Smooth muscle cell (in vitro differentiated cells): ENCODE measurements around the gene GRAMD1A. TPM values are rescaled to one million over a fixed set of nuclear protein-coding genes. Genes with fewer than 3 reads are reported as not detected.
"Not testable (repeated sequence)": the region's sequence is repeated elsewhere in the genome, so short reads cannot be mapped to it uniquely, and the experiment has no call there.

Experiments
- DNase-seq: peaks from one replicate; lab custom pipeline; 2025; ENCODE audit not compliant: unreplicated experiment; lab: John Stamatoyannopoulos, UW
- H2AFZ ChIP-seq: fragments of 200-600 bp; sonication (generic); 2 replicates; pipeline ENCODE4 v1.6.0; 2016; ENCODE audit warnings: antibody characterized with exemption, low read depth, mild to moderate bottlenecking
- H3F3A ChIP-seq: fragments of 200-600 bp; sonication (generic); 2 replicates; pipeline ENCODE4 v1.6.0; 2017; ENCODE audit warnings: antibody characterized with exemption, low read depth
- H3K27ac ChIP-seq: fragments of 200-600 bp; sonication (generic); 2 replicates; pipeline ENCODE4 v1.5.1; 2016; ENCODE audit warnings: low read depth, mild to moderate bottlenecking
- H3K27me3 ChIP-seq: fragments of 200-600 bp; sonication (generic); 2 replicates; pipeline ENCODE4 v1.6.1; 2016; ENCODE audit warnings: low read depth, mild to moderate bottlenecking
- H3K36me3 ChIP-seq: fragments of 200-600 bp; sonication (generic); 2 replicates; pipeline ENCODE4 v1.5.1; 2016; ENCODE audit warnings: low read depth
- H3K4me1 ChIP-seq: fragments of 200-600 bp; sonication (generic); 2 replicates; pipeline ENCODE4 v1.5.1; 2016; ENCODE audit warnings: low read depth
- H3K4me2 ChIP-seq: fragments of 200-600 bp; sonication (generic); 2 replicates; pipeline ENCODE4 v1.6.0; 2016; ENCODE audit warnings: mild to moderate bottlenecking
- H3K4me3 ChIP-seq: fragments of 200-600 bp; sonication (generic); 2 replicates; pipeline ENCODE4 v1.5.1; 2016; ENCODE audit warnings: mild to moderate bottlenecking
- H3K79me2 ChIP-seq: fragments of 200-600 bp; sonication (generic); 2 replicates; pipeline ENCODE4 v1.6.0; 2016; ENCODE audit warnings: low read depth, mild to moderate bottlenecking
- H3K9ac ChIP-seq: fragments of 200-600 bp; sonication (generic); 2 replicates; pipeline ENCODE4 v1.6.0; 2016; ENCODE audit warnings: low read depth
- H3K9me3 ChIP-seq: fragments of 200-600 bp; sonication (generic); replicated peaks from 2 replicates; pipeline ENCODE4 v1.5.1; 2016; ENCODE audit warnings: low read depth
- H4K20me1 ChIP-seq: fragments of 200-600 bp; sonication (generic); 2 replicates; pipeline ENCODE4 v1.6.0; 2016; ENCODE audit warnings: low read depth
- CTCF ChIP-seq: fragments of 200-600 bp; sonication (generic); IDR thresholded peaks from 2 replicates; pipeline ENCODE4 v1.5.1; 2017; ENCODE audit warnings: borderline replicate concordance, mild to moderate bottlenecking, antibody characterized with exemption; ENCODE audit not compliant: insufficient read depth, poor library complexity, severe bottlenecking
- WGBS: methylation state at CpG from one replicate; pipeline ENCODE4 v1.1.7; 2016; ENCODE audit warnings: low lambda C conversion rate; 5-methylcytosine and 5-hydroxymethylcytosine counted together
- polyA plus RNA-seq: library from polyadenylated mRNA; unstranded; fragments of >200 nt; fragmentation: Nextera tagmentation; extraction: Ambion mirVana; gene quantifications from 2 replicates; pipeline ENCODE4 v1.2.1, GENCODE V29; 2016
- total RNA-seq: library from RNA; depleted of rRNA; stranded (reverse); fragments of >200 nt; gene quantifications from 2 replicates; pipeline ENCODE4 v1.2.3, GENCODE V29; 2014

GRAMD1A gene
- total and polyA plus RNA-seq, 2 experiments from 2014 or later, result 27.6 to 59.6 TPM

GRCh38 chr19:34990578-34991192 is 9.4 kb upstream of the GRAMD1A start:
- Histone ChIP-seq H3K4me1 (no peaks in the 10 kb centered on the region), H3K9me3 (no peaks in the 10 kb centered on the region), H3K9ac (no peak overlapping the region), H4K20me1 (no peaks in the 10 kb centered on the region), H3K27me3 (no peaks in the 10 kb centered on the region), H3K4me3 (no peak overlapping the region), H3K36me3 (no peaks in the 10 kb centered on the region), H3K4me2 (no peak overlapping the region), H3F3A (no peaks in the 10 kb centered on the region), H2AFZ (no peak overlapping the region), H3K27ac (no peak overlapping the region), H3K79me2 (no peaks in the 10 kb centered on the region)
- WGBS, result 91% methylated on average over 13 of the region's 13 CpGs
- no peak for TF ChIP-seq CTCF
- DNase-seq, result no peak

GRCh38 chr19:34991542-34992333 is 8.4 kb upstream of the GRAMD1A start:
- H3K36me3 ChIP-seq, result no peaks in the 10 kb centered on the region
- H3K9ac ChIP-seq, result no peak overlapping the region
- no peak for TF ChIP-seq CTCF
- no peak overlapping the region for H3K27ac ChIP-seq
- 86% methylated on average over 8 of the region's 8 CpGs for WGBS
- no peak overlapping the region for H2AFZ ChIP-seq
- no peaks in the 10 kb centered on the region for H3K4me1 ChIP-seq
- no peak overlapping the region for H3K4me2 ChIP-seq
- no peaks in the 10 kb centered on the region for H3F3A ChIP-seq
- H3K79me2 ChIP-seq, result no peaks in the 10 kb centered on the region
- H4K20me1 ChIP-seq, result no peaks in the 10 kb centered on the region
- H3K27me3 ChIP-seq, result no peaks in the 10 kb centered on the region
- H3K9me3 ChIP-seq, result no peaks in the 10 kb centered on the region
- H3K4me3 ChIP-seq, result no peak overlapping the region
- no peak for DNase-seq

- DNase-seq, H3K27ac ChIP-seq, H3K9ac ChIP-seq, H3K9me3 ChIP-seq, H4K20me1 ChIP-seq, H3K4me2 ChIP-seq, H3K79me2 ChIP-seq, H2AFZ ChIP-seq, H3F3A ChIP-seq, H3K4me3 ChIP-seq, H3K36me3 ChIP-seq, H3K27me3 ChIP-seq, H3K4me1 ChIP-seq: not testable (repeated sequence)
- WGBS, result 96% methylated on average over 7 of the region's 7 CpGs
These were observed 7.5 kb upstream of the GRAMD1A start for GRCh38 chr19:34992582-34992981.

GRCh38 chr19:34994286-34994642 is 5.9 kb upstream of the GRAMD1A start:
- TF ChIP-seq CTCF, result no peak
- WGBS, result 87% methylated on average over 9 of the region's 9 CpGs
- no peaks in the 10 kb centered on the region for H3F3A ChIP-seq
- no peaks in the 10 kb centered on the region for H3K4me1 ChIP-seq
- no peaks in the 10 kb centered on the region for H3K27me3 ChIP-seq
- no peak overlapping the region for H2AFZ ChIP-seq
- no peaks in the 10 kb centered on the region for H4K20me1 ChIP-seq
- H3K4me2 ChIP-seq, result no peak overlapping the region
- H3K9me3 ChIP-seq, result no peaks in the 10 kb centered on the region
- H3K9ac ChIP-seq, result no peak overlapping the region
- H3K4me3 ChIP-seq, result no peak overlapping the region
- H3K79me2 ChIP-seq, result no peaks in the 10 kb centered on the region
- DNase-seq, result no peak
- no peaks in the 10 kb centered on the region for H3K36me3 ChIP-seq
- H3K27ac ChIP-seq, result no peak overlapping the region
